Measurements from ENCODE around the gene FAM193A.

DNA sequence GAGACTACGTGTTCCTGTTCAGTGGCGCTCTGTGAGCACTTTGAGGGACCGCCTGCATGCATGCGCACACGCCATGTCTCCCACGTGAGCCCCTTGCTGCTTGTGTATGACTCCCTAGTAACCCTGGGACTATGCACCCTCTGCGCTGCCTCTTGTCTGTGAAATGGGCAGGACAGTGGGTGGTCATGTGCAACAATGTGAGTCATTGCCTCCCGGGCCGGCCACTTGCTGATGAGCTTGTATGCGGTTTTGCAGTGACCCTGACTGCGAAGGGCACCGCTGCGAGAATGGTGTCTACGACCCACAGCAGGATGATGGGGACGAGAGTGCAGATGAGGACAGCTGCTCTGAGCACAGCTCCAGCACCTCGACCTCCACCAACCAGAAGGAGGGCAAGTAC lies 158.2 kb downstream of the FAM193A start:
- TF ChIP-seq, protein P1, sequence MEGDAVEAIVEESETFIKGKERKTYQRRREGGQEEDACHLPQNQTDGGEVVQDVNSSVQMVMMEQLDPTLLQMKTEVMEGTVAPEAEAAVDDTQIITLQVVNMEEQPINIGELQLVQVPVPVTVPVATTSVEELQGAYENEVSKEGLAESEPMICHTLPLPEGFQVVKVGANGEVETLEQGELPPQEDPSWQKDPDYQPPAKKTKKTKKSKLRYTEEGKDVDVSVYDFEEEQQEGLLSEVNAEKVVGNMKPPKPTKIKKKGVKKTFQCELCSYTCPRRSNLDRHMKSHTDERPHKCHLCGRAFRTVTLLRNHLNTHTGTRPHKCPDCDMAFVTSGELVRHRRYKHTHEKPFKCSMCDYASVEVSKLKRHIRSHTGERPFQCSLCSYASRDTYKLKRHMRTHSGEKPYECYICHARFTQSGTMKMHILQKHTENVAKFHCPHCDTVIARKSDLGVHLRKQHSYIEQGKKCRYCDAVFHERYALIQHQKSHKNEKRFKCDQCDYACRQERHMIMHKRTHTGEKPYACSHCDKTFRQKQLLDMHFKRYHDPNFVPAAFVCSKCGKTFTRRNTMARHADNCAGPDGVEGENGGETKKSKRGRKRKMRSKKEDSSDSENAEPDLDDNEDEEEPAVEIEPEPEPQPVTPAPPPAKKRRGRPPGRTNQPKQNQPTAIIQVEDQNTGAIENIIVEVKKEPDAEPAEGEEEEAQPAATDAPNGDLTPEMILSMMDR (IDR thresholded peaks at IDR 0.05), result no peak
- TF ChIP-seq POLR2A (IDR thresholded peaks at IDR 0.05), result no peak

All from adrenal gland (tissue), 5 donors.